ENCODE data around the gene H2AZ2.
"Not testable (repeated sequence)": the region's sequence is repeated elsewhere in the genome, so short reads cannot be mapped to it uniquely, and the experiment has no call there.

Gene H2AZ2

GRCh38 chr7:44805950-44806349 is 41.9 kb downstream of the H2AZ2 start:
- H3K27ac ChIP-seq (replicated peaks): no peak overlapping the region
- TF ChIP-seq SPI1 (IDR thresholded peaks at IDR 0.05; ENCODE audit: borderline replicate concordance, low read depth): no peak
- no peak for TF ChIP-seq GABPA (IDR thresholded peaks at IDR 0.05; ENCODE audit: low read depth)
- TF ChIP-seq CTCF (IDR thresholded peaks at IDR 0.05; ENCODE audit: insufficient read depth, low read length): no peak
- no peak for TF ChIP-seq POLR2AphosphoS5 (IDR thresholded peaks at IDR 0.05; ENCODE audit: low read depth)
- TF ChIP-seq REST (IDR thresholded peaks at IDR 0.05; ENCODE audit: insufficient replicate concordance, low read depth): no peak
- no peak for DNase-seq (ENCODE audit: low read depth in 1 of 2, low spot score in 1 of 2)
- H3K4me3 ChIP-seq (replicated peaks; ENCODE audit: insufficient read depth, low read length): no peak overlapping the region
- no peaks in the 10 kb centered on the region for H3K27me3 ChIP-seq (ENCODE audit: insufficient read depth, poor library complexity, severe bottlenecking)

- not testable (repeated sequence) for H3K27me3 ChIP-seq (ENCODE audit: insufficient read depth, poor library complexity, severe bottlenecking); H3K4me3 ChIP-seq (replicated peaks; ENCODE audit: insufficient read depth, low read length); H3K27ac ChIP-seq (replicated peaks); DNase-seq (ENCODE audit: low read depth in 1 of 2, low spot score in 1 of 2)
- peak; percentile 27; the same call in 1 of the 2 replicates for TF ChIP-seq POLR2AphosphoS5 (IDR thresholded peaks at IDR 0.05; ENCODE audit: low read depth)
These were observed 43.9 kb downstream of the H2AZ2 start for GRCh38 chr7:44803828-44804519.

- no peak overlapping the region for H3K27ac ChIP-seq (replicated peaks)
- H3K27me3 ChIP-seq (ENCODE audit: insufficient read depth, poor library complexity, severe bottlenecking): no peaks in the 10 kb centered on the region
- no peak overlapping the region for H3K4me3 ChIP-seq (replicated peaks; ENCODE audit: insufficient read depth, low read length)
- no peak for DNase-seq (ENCODE audit: low read depth in 1 of 2, low spot score in 1 of 2)
- TF ChIP-seq POLR2AphosphoS5 (IDR thresholded peaks at IDR 0.05; ENCODE audit: low read depth): peak; percentile 58
- no peak for TF ChIP-seq REST (IDR thresholded peaks at IDR 0.05; ENCODE audit: insufficient replicate concordance, low read depth)
These were observed 45.4 kb downstream of the H2AZ2 start for GRCh38 chr7:44802418-44803025.

GRCh38 chr7:44801890-44802289 is 46.0 kb downstream of the H2AZ2 start:
- TF ChIP-seq REST (IDR thresholded peaks at IDR 0.05; ENCODE audit: insufficient replicate concordance, low read depth) (no peak), SPI1 (IDR thresholded peaks at IDR 0.05; ENCODE audit: borderline replicate concordance, low read depth) (no peak), CTCF (IDR thresholded peaks at IDR 0.05; ENCODE audit: insufficient read depth, low read length) (no peak), GABPA (IDR thresholded peaks at IDR 0.05; ENCODE audit: low read depth) (no peak), POLR2AphosphoS5 (IDR thresholded peaks at IDR 0.05; ENCODE audit: low read depth) (peak; percentile 33; the same call in 1 of the 2 replicates)
- no peaks in the 10 kb centered on the region for H3K27me3 ChIP-seq (ENCODE audit: insufficient read depth, poor library complexity, severe bottlenecking)
- no peak for DNase-seq (ENCODE audit: low read depth in 1 of 2, low spot score in 1 of 2)
- H3K4me3 ChIP-seq (replicated peaks; ENCODE audit: insufficient read depth, low read length): no peak overlapping the region
- H3K27ac ChIP-seq (replicated peaks): no peak overlapping the region

Measured in HL-60 (cell line).